HUES64 (cell line): ENCODE results near the gene ZNF804A.

Experiments used
- H3K27ac ChIP-seq: 2 replicates; pipeline ENCODE4 v1.7.0; 2013; ENCODE audit warnings: low read depth, low read length, inconsistent platforms
- H3K27me3 ChIP-seq: 2 replicates; pipeline ENCODE4 v1.6.1; 2013; ENCODE audit warnings: mild to moderate bottlenecking, low read length; ENCODE audit not compliant: insufficient read depth
- H3K36me3 ChIP-seq: 2 replicates; pipeline ENCODE4 v1.6.1; 2013; ENCODE audit warnings: mild to moderate bottlenecking, low read length; ENCODE audit not compliant: insufficient read depth
- H3K4me1 ChIP-seq: 2 replicates; pipeline ENCODE4 v1.6.1; 2013; ENCODE audit warnings: mild to moderate bottlenecking, low read length, moderate library complexity; ENCODE audit not compliant: insufficient read depth
- H3K4me3 ChIP-seq: 2 replicates; pipeline ENCODE4 v1.5.1; 2013; ENCODE audit warnings: mild to moderate bottlenecking, low read length, moderate library complexity
- H3K9ac ChIP-seq: 2 replicates; pipeline ENCODE4 v1.6.1; 2013; ENCODE audit warnings: mild to moderate bottlenecking, low read depth, low read length
- H3K9me3 ChIP-seq: 2 replicates; pipeline ENCODE4 v1.6.1; 2013; ENCODE audit warnings: low read depth, low read length; ENCODE audit not compliant: insufficient read depth
- WGBS: fragments of 150-250, 120-280 bp; methylation state at CpG from one replicate; pipeline ENCODE4 v1.1.7; 2013; ENCODE audit warnings: missing lambda C conversion rate; 5-methylcytosine and 5-hydroxymethylcytosine counted together

Gene ZNF804A

DNA sequence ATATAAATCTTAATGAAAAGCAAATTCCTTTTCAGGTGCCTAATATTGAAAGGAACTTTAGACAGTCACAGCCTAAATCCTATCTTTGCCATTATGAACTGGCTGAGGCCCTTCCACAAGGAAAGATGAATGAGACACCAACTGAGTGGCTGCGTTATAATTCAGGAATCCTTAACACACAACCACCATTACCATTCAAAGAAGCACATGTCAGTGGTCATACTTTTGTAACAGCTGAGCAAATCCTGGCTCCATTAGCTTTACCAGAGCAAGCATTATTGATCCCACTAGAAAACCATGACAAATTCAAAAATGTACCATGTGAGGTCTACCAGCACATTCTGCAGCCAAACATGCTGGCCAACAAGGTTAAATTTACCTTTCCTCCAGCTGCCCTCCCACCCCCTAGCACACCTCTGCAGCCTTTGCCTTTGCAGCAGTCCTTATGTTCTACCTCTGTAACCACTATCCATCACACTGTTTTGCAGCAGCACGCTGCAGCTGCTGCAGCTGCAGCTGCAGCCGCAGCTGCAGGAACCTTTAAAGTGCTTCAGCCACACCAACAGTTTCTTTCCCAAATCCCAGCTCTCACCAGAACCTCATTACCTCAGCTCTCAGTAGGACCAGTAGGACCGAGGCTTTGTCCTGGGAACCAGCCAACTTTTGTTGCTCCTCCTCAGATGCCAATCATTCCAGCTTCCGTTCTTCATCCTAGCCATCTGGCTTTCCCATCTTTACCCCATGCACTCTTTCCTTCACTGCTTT is 340.1 kb downstream of the ZNF804A start:
- no peaks in the 10 kb centered on the region for H3K27me3 ChIP-seq
- H3K4me1 ChIP-seq: peaks cover 4% of the 10 kb centered on the region; the same call in 1 of the 2 replicates
- H3K27ac ChIP-seq: no peak overlapping the region
- no peak overlapping the region for H3K4me3 ChIP-seq
- H3K9ac ChIP-seq: no peak overlapping the region
- no peaks in the 10 kb centered on the region for H3K9me3 ChIP-seq
- 91% methylated on average over 5 of the region's 5 CpGs for WGBS
- no peaks in the 10 kb centered on the region for H3K36me3 ChIP-seq

DNA sequence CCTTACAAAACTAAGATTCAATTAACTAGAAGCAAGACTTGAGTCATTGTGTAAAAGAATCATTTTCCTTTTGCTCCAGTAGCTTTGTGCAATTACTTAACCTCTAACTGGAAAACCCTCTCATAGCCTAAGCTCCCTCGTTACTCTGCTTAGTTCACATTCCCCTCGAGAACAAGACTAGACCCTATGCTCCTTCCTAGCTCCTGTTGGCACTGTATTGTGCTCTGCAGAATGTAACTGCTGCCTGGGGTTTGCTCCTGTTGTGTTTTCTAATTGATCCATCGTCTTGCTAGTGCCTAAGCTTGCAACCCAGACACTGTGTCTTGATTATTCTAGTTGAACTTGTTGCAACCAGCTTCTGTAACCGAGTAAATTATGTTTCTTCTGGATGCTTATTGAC is 347.0 kb downstream of the ZNF804A start:
- Histone ChIP-seq H3K27me3 (no peaks in the 10 kb centered on the region), H3K36me3 (no peaks in the 10 kb centered on the region), H3K9me3 (no peaks in the 10 kb centered on the region), H3K9ac (no peak overlapping the region), H3K4me3 (no peak overlapping the region), H3K4me1 (peaks cover 4% of the 10 kb centered on the region; the same call in 1 of the 2 replicates), H3K27ac (no peak overlapping the region)
- 71% methylated on average over 4 of the region's 4 CpGs for WGBS

DNA sequence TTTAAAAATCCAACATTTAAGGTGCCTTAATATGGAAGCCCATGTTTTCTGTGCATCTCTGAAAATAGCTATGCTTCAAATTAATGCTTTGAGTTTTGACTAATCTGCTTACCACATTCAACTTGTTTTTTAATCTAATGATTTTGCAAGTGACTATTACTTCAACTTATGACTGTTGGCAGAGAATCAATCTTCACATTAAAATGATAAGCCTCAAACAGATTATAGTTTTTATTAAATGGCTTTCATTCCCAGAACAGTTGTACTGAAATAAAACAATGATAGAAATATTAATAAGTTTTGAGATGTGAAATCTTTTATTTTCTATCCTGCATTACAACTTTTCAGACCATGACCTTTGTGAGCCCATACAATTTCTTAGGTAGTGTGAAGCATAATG is 347.5 kb downstream of the ZNF804A start:
- no peak overlapping the region for H3K27ac ChIP-seq

DNA sequence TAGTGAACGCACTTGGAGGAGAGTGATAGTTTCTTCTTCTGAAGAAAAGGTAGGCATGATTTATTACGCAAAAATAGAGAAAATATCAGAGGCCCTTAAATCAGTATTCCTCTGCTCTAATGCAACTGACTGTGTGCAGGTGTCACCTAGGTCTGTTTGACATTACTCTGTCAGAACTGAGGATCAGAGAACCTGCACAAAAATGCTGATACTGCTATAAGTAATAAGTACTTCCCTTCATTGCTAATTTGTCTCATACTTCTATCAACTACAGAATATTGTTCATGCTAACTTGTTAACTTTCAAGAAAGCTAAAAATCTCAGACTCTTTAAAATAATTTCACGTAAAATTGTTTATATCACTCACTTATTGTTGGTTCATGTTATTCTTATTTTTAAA is 358.5 kb downstream of the ZNF804A start:
- WGBS: 97% methylated on average over 2 of the region's 3 CpGs
- H3K4me3 ChIP-seq: no peak overlapping the region

More for the DNA sequence above, 347.5 kb downstream of the ZNF804A start:
- no peaks in the 10 kb centered on the region for H3K27me3 ChIP-seq
- no peak overlapping the region for H3K9ac ChIP-seq
- H3K36me3 ChIP-seq: no peaks in the 10 kb centered on the region
- H3K4me3 ChIP-seq: no peak overlapping the region
- no peaks in the 10 kb centered on the region for H3K9me3 ChIP-seq
- H3K4me1 ChIP-seq: peaks cover 4% of the 10 kb centered on the region; the same call in 1 of the 2 replicates

DNA sequence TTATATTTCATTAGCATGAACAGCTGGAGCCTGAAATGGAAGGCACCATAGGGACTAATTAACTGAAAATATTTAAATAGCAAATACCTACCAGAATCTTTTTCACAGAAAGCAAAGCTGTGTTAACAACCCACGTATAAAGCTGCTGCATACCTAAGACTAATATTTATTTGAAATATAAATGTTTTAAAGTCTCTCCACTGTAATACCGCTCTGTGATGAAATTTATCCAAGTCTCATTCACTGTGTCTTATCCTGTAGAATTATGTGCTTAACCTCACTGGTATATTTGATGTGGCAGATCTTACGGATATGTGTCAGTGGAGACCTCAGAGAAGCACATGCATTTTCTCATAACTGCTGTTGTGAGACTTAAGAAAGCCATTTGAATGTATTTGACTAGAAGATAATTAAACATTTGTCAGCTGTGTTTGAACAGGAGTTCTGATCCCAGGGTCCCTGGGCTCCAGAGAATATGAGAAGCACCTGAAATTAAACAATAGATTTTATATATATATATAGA is 373.3 kb downstream of the ZNF804A start:
- no peak overlapping the region for H3K4me3 ChIP-seq
- WGBS: 88% methylated on average over 2 of the region's 3 CpGs
- no peaks in the 10 kb centered on the region for H3K4me1 ChIP-seq
- no peaks in the 10 kb centered on the region for H3K36me3 ChIP-seq
- H3K9me3 ChIP-seq: no peaks in the 10 kb centered on the region
- H3K27ac ChIP-seq: no peak overlapping the region
- no peak overlapping the region for H3K9ac ChIP-seq
- no peaks in the 10 kb centered on the region for H3K27me3 ChIP-seq

More for the DNA sequence above, 358.5 kb downstream of the ZNF804A start:
- Histone ChIP-seq H3K4me1 (no peaks in the 10 kb centered on the region), H3K36me3 (no peaks in the 10 kb centered on the region), H3K9ac (no peak overlapping the region), H3K9me3 (no peaks in the 10 kb centered on the region), H3K27me3 (no peaks in the 10 kb centered on the region), H3K27ac (no peak overlapping the region)
